ENCODE results near the gene CLIC6. TPM values are rescaled to one million over a fixed set of nuclear protein-coding genes. Genes with fewer than 3 reads are reported as not detected.

Gene CLIC6
- total RNA-seq, 2 donors from 2014 or later: 5.1 to 7.0 TPM

DNA sequence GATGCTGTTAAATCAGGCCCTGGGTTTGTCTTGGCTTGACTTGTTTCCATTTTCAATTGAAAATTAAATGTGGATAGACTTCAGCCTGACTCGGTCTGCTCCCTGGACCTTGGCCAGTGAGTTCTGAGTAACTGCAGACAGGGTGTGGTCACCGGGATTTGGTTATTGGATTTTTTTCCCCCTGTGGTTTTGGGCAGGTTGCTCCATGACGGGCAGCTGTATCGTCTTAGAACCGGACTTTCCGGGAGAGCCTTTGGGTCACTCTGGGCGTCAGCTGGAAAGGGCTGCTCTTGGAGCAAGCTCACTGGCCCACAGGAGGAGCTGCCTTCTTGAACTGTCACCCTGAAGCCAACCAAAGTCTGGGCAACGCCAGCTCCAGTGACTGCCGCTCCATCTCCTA is 75.0 kb downstream of the CLIC6 start:
- H3K27ac ChIP-seq: no peak overlapping the region
- H3K36me3 ChIP-seq: no peaks in the 10 kb centered on the region
- TF ChIP-seq, protein P1, sequence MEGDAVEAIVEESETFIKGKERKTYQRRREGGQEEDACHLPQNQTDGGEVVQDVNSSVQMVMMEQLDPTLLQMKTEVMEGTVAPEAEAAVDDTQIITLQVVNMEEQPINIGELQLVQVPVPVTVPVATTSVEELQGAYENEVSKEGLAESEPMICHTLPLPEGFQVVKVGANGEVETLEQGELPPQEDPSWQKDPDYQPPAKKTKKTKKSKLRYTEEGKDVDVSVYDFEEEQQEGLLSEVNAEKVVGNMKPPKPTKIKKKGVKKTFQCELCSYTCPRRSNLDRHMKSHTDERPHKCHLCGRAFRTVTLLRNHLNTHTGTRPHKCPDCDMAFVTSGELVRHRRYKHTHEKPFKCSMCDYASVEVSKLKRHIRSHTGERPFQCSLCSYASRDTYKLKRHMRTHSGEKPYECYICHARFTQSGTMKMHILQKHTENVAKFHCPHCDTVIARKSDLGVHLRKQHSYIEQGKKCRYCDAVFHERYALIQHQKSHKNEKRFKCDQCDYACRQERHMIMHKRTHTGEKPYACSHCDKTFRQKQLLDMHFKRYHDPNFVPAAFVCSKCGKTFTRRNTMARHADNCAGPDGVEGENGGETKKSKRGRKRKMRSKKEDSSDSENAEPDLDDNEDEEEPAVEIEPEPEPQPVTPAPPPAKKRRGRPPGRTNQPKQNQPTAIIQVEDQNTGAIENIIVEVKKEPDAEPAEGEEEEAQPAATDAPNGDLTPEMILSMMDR (IDR thresholded peaks at IDR 0.05): no peak
- peaks cover 0 to 18% of the 10 kb centered on the region in 2 donors for H3K4me1 ChIP-seq
- no peak overlapping the region for H3K4me3 ChIP-seq
- H3K9me3 ChIP-seq: no peaks in the 10 kb centered on the region
- peak; percentile 68 for DNase-seq (ENCODE audit: low spot score)
- no peaks in the 10 kb centered on the region for H3K27me3 ChIP-seq

DNA sequence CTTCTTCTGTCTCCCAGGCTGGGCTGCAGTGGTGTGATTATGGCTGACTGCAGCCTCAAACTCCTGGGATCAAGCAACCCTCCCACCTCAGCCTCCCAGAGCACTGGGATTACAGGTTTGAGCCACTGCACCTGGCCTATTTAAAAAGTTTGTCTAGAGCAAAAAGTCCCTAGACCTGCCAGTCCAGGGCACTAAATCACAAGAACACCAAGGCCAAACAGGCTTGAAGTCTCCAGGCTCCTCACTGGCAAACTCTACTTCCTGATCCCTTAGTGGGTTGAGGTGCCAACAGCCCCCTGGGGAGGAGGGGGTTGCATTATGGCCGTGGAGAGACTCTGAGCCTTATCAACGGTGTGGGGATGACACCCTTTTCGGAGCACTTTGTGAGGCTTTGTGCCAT is 76.0 kb downstream of the CLIC6 start:
- no peak overlapping the region for H3K27ac ChIP-seq
- no peak for DNase-seq (ENCODE audit: low spot score)
- no peak overlapping the region for H3K4me3 ChIP-seq
- TF ChIP-seq, protein P1 (IDR thresholded peaks at IDR 0.05): no peak
- no peaks in the 10 kb centered on the region for H3K9me3 ChIP-seq
- peaks cover 0 to 18% of the 10 kb centered on the region in 2 donors for H3K4me1 ChIP-seq
- no peaks in the 10 kb centered on the region for H3K27me3 ChIP-seq
- H3K36me3 ChIP-seq: no peaks in the 10 kb centered on the region

DNA sequence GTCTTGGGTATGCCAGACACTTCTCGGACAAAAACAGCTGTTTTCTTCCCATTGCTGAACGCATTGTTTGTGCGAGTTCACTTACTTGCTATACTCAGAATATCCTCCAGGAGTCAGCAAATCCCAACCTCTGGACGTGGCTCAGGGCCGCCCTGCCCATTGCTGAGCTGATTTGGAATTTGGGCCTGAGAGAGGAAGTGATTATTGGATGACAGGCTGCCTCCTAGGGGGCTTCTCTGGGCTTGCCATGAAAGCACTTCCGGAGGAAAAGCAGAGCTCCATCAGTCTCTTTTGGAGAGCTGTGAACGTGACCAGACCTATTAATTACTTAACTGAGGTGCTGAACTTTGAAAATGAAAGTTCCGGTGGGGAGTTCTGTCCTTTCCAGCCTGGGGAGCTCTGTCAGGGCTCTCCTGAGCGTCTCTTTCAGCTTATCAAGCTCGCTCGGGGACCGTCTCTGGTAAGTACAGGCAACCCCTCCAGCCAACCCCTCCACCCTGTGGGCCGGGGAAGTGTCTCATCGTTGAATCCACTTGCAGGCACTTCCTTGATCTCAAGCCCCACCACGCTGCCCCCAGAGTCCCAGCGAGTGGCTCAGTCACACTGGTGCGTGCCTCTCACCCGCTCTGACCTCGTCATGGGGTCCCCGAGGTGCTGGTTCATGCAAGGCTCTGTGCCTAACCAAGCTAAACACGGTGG is 76.9 kb downstream of the CLIC6 start:
- Histone ChIP-seq H3K4me1 (peaks cover 0 to 18% of the 10 kb centered on the region in 2 donors), H3K4me3 (peak overlapping the region in 1 of 2 donors; percentile 32), H3K27me3 (no peaks in the 10 kb centered on the region), H3K36me3 (no peaks in the 10 kb centered on the region), H3K9me3 (no peaks in the 10 kb centered on the region), H3K27ac (peak overlapping the region; percentile 31 to 65)
- DNase-seq (ENCODE audit: low spot score): peak; percentile 85
- TF ChIP-seq, protein P1 (IDR thresholded peaks at IDR 0.05): peak; percentile 74 to 92

DNA sequence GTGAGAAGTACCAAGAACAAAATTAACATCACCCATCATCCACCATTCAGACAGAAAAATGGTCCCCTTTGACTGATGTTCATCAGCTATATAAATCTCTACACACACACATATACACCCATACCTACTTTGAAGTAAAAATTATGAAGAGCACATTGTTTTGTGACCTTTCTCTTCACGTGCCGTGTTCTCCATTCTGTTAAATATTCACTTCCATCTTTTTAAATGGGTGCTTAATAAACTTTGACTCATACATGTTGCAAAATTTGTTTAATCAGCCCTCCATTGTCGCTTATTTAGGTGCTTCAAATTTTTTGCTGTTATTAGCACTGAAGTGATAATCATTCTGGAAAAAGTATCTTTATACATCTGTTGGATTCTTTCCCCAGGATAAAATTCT is 80.1 kb downstream of the CLIC6 start:
- H3K36me3 ChIP-seq: no peaks in the 10 kb centered on the region
- DNase-seq (ENCODE audit: low spot score): no peak
- TF ChIP-seq, protein P1 (IDR thresholded peaks at IDR 0.05): no peak
- no peaks in the 10 kb centered on the region for H3K9me3 ChIP-seq
- H3K4me3 ChIP-seq: no peak overlapping the region
- H3K27me3 ChIP-seq: no peaks in the 10 kb centered on the region
- H3K27ac ChIP-seq: no peak overlapping the region
- peaks cover 0 to 18% of the 10 kb centered on the region in 2 donors for H3K4me1 ChIP-seq

DNA sequence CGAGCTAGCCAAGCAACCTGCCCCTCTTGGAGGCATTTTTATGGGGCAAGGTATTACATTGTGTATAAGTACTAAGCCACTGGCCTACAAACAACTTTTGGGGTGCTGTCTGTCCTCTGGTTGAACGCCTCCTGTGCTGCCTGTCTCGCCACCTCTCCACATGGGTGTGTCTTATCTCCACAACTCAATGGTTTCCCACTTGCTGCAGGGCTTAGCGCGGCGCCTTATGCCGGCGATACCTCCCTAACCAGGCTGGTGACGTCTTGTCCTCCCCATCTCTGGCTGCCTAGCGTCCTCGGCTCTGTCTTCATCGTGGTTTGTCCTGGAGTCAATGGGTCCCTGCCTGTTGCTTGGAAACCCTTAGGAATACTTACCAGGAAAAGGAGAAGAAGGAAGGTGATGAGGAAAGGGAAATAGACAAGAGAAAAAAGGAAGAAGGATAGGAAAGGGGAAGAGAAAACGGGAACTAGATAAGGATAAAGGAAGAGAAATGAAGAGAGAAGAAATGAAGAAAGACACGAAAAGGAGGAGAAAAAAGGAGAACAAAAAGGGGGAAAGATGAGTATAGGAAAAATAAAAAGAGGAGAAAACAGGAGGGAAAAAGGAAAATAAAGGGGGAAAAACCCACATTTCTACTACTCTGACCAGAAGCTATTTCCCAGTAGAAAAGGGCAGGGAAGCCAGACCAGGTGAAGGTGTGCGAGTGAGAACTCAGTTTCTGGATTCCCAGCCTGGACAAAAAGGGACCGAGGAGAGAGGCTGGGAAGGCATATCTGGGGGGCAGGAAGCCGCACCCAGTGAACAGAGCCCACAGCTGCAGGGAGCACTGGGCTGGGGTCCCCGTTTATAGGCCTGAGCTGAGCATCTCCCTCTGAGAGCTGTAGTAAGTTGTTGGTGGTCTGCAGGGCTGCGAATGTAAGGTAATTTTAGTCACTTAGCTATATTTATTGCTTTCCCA is 86.2 kb downstream of the CLIC6 start:
- H3K4me3 ChIP-seq: no peak overlapping the region
- no peaks in the 10 kb centered on the region for H3K4me1 ChIP-seq
- DNase-seq (ENCODE audit: low spot score): no peak
- TF ChIP-seq, protein P1 (IDR thresholded peaks at IDR 0.05): no peak
- no peaks in the 10 kb centered on the region for H3K36me3 ChIP-seq
- no peaks in the 10 kb centered on the region for H3K9me3 ChIP-seq
- no peaks in the 10 kb centered on the region for H3K27me3 ChIP-seq
- no peak overlapping the region for H3K27ac ChIP-seq
